GM19455 (cell line): ENCODE results near the gene SHANK1.

Source experiments
- ATAC-seq: cut with Tn5 transposase; IDR thresholded peaks from one replicate; pipeline ENCODE4 v1.9.1; 2021; ENCODE audit not compliant: unreplicated experiment

SHANK1 gene

DNA sequence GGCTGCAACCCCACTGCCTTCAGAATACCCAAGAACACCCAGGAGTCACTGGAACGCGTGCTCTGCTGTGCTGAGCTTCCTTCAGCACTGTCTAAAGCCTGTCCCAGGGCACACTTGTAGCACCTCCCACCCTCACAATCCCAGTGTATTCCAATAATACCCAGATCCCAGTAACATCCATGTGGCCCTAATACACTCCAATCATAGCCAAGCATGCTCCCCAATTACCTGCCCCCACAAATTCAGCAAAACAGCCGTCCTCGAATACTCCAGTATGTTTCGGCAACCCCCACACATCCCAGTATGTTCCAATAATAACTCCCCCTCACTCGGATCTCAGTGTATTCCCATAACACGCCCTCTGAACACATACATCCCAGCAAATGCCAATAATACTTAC, 29.2 kb downstream of the SHANK1 start:
- ATAC-seq = no peak

DNA sequence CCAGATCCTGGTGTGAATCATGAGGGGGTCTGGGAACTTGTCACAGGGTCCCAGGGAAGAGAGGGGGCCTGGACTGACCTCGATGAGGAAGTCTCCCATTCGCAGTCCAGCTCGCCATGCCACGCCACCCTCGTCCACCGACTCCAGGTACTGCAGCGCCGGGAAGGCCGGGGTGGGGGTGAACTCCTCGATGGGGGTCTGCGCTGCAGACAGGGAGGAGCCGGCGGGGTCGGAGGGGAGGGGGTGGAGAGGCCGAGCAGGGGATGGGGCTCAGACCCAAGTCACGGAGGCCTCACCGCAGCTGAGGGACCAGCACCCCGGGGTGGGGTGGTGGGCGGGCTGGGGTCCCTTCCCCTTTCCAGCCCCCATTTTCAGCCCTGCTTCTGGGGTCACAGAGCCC, 30.8 kb downstream of the SHANK1 start:
- no peak for ATAC-seq

DNA sequence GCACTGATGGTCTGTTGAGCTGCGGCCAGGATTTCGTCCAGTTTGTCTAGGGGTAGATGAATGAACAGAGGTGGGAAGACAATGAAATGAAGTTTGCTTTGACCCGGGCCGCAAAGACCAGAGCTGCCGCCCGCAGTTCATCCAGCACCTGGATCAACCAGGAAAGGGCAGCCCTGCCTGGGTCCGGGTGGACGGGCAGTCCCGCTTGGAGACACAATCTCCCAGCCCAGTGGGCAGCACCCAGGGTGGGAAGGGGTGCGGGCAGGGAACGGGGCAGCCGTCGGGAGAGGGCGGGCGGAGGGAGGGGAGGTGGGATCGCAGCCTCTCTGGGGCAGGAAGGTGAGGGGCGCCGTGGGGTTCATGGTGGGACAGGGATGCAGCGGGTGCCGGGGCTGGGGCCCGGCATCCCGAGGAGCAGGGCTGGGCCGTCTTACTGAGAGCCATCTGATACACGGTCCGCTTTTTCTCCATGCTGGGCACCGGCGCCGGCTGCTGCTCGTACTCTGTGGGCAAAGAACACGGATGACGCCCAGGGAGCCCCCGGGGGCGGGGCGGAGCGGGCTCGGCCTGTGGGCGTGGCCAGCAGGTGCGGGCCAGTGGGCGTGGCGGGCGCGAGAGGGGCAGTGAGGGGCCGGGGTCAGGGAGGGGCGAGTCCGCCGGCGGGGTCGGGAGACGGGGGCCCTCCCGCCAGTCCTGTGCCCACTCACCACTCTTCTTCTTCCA, 33.1 kb downstream of the SHANK1 start:
- no peak for ATAC-seq

DNA sequence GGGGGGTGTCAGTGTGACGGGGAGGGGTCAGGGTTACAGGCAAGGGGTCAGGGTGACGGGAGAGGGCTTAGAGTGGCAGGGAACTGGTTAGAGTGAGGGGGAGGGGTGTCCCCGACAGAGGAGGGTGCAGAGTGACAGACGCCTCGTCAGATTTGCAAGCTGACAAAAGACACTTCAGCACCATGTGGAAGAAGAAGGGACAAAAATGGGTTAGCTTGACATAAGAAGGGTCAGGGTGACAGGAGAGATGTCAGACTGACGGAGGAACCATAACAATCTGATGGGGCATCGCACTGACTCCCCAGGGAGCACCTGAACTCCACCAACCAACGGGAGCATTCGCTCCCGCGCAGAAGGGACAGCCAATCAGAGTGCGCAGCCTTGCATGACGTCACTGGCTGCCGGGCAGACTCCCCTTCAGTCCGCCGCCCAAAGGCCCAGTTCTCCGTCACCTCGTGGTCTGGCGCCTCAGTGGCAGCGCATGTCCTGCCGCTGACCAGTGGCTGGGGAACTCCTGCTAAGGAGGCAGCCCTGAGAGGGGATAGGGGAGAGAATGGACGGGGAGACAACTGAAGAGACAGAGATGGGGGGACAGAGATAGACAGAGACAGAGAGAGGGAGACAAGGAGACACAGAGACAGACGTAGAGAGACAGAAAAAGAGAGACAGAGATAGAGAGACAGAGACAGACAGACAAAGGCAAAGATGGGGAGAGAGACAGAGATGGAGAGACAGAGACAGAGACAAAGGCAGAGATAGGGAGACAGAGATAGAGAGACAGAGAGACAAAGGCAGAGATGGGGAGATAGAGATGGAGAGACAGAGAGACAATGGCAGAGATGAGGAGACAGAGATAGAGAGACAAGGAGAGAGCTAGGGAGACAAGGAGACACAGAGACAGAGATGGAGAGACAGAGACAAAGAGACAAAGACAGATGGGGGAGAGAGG, 40.2 kb downstream of the SHANK1 start:
- ATAC-seq = no peak

DNA sequence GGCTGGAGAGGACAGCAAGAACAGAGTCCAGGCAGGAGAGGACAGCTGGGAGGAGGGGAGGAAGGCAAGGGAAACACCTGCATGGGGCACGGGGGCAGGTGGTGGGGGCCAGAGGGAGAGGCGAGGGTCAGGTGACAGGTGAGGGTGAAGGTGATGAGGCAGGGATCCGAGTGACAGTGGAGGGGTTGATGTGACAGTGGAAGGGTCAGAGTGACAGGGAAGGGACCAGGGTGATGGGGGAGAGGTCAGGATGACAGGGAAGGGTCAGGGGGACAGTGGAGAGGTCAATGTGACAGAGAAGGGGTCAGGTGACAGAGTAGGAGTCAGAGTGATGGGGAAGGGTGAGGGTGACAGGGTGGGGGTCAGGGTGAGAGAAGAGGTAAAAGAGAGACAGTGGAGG, 41.3 kb downstream of the SHANK1 start:
- no peak for ATAC-seq

DNA sequence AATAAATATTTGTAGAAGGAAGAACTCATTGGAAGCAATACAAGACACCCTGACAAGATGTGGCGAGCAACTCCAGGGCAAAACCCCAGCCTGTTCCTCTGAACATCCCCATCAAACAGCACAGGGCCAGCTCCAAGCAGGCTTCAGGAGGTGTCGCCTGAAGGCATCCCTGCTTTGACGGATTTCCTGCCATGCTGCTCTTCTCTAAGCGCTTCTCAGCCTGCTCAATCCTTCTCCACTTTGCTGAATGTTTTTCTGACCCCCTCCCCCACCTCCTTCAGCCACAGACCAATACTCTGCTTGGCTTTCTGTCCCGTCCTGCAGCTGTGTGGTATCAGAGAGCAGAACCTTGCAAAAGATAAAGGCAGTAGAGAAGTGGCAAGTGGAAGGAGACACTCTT, 42.0 kb downstream of the SHANK1 start:
- no peak for ATAC-seq

DNA sequence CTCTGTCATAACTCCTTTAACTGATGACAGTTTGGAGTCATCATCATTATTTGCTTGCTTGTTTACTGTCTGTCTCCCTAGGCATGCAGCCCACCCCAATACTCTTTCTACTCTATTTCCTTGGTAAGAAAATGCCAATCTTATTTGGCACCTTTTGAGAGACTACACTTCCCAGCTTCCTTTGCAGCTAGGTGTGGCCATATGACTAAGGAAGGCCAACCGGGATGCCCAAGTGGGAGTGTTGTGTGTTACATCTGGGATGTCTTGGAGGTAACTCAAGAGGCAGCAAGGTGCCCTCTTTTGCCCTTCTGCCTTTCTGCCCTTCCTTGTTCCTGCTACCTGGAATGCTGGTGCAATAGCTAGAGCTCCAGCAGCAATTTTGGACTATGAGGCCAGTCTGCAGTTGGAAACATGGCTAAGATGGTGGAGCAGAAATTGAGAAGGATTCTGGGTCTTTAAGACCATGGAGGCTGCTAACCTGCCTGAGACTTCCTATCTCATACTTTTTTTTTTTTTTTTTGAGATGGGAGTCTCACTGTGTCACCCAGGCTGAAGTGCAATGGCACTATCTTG, 42.9 kb downstream of the SHANK1 start:
- ATAC-seq = no peak

DNA sequence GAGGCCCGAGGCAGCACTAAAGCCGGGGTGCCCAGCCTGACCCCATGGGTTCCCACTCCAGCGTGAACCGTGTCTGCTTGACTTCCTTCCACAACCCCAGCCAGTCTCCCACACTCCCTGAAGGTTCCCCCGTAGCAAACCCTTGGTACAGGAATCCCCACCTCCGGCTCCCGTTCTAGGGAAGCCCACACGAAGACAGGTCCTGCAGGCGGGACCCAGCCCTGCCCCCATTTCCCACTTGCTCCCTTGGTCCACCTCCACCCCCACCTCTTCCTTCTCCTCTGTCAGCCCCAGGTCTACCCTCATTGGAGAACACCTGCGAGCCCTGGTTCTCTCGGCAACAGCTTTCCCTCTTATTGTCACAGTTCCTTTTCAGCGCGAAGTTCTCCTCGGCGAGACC, 46.5 kb downstream of the SHANK1 start:
- ATAC-seq = no peak

DNA sequence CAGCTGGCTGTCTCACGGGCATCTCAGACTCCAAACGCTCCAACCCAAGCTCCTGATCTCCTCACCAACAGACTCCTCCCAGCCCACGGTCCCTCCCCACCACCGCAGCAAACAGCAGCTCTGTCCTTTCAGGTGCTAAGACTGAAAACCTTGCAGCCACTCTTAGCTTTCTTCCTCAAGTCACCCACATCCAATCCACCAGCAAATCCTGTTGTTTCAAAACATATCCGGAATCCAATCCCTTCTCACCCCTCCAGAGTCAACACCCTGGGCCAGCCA, 49.6 kb downstream of the SHANK1 start:
- ATAC-seq = no peak

DNA sequence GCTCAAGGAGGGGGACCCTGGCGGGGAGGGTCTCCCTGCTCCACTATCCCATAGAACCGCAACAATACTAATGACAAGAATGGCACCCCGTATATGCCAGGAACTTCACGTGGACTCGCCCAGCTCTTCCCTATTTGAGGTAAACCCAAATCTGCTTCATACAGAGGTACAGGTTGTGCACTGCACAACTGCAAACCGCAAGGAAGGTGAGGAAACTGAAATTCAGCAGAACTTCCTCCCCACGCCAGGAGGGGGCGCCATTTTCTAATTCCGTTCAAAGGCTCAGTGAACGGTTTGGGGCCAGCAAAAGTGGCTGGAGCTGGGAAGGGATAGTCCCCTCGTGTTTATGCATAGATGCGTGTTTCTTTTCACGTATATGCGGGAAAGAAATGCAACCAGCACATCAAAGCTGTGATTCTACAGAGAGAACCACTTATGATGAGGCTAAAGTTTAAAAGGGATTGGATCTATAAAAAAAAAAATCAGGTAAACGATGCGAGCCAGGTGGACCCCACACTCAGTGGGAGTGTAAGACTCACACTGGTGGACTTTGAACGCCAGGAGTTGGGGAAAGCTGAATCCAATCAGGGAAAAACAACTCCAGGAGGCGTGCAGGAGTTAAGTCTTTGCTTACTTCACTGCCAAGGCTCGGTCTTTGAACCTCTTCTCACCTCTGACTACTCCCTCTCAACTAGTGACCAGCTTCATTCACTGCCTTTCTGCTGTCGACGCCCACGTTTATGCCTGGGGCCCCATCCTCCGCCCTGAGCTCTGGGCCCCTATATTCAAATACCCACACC, 50.1 kb downstream of the SHANK1 start:
- no peak for ATAC-seq

DNA sequence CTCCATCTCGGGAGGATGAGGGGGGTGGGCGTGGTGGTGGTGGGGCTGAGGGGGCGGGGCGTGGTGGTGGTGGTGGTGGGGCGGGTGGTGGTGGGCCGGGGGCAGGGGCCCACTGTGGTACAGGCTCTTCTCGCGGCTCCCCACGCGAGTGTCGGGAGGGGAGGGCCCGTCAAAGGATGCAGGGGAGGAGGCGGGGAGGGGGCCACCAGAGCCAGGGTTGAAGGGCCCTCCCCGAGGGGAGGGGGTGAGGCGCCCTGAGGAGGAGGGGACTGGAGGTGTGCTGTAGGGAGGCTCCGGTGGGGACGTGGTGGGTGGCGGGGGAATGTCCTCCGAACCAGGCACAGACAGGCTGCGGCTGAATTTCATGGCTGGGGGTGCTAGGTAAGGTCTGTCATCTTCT, 50.7 kb downstream of the SHANK1 start:
- ATAC-seq = no peak

DNA sequence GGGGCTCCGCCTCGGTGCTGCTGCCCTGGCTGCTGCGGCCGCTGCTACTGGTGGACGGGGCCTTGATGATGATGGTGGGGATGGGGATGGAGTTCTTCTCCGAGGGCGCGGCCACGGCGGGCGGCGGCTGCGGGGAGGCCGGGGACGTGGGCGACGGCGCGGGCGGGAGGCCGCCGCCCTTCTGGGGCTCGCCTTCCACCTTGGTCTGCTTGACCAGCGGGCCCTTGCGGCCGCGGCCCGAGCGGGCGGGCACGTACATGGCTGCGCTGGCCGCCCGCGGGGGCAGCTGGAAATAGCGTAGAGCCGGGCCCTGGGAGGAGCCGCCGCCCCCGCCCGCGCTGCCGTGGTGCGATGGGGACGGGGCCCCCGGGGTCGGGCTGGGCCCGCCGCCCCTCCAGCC, 51.2 kb downstream of the SHANK1 start:
- ATAC-seq = no peak

DNA sequence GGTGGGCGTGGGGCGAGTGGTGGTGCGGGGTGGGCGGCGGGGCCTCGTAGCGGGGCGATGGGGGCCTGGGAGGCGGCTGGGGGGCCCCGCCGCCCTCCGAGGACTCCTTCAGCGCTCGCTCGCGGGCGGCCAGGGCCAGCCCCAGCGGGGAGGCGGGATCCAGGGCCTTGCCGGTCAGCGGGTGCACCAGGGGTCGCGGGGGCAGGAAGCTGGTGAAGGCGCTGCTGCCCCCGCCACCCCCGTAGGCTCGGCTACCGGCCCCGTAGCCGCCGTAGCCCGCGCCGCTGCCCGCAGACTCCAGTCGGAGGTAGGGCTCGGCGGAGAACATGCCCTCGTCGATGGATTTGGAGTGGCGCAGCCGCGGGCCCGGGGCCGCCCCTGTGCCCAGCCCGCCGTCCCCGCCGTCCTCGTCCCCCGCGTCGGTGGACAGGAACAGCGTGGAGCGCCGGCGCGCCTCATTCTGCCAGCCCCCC, 51.8 kb downstream of the SHANK1 start:
- no peak for ATAC-seq

DNA sequence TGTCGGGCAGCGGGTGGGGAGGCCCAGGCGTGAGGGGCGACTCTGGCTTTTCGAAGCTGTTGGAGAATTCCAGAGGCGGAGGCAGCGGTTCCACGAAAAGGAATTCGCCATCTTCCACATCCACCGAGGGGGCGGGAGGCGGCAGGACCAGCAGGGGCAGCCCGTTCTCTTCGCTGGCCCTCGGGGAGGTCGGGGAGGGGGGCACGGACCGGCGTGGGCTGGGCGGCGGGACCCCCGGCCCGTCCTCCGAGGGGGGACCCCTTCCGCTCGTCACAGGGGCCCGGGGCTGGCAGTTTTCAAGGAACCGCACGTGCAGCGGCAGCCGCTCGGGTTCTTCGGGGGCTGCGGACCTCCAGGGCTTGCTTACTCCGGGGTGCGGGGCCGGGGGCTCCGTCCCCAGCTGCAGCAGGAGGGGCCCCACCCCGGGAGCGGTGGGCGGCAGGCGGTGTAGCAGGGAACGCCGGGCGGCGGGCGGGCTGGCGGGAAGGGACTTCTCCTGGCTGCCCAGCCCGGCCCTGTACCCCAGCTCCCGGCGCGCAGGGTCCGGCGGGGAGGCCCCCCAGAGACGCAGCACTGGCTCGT, 52.3 kb downstream of the SHANK1 start:
- no peak for ATAC-seq

DNA sequence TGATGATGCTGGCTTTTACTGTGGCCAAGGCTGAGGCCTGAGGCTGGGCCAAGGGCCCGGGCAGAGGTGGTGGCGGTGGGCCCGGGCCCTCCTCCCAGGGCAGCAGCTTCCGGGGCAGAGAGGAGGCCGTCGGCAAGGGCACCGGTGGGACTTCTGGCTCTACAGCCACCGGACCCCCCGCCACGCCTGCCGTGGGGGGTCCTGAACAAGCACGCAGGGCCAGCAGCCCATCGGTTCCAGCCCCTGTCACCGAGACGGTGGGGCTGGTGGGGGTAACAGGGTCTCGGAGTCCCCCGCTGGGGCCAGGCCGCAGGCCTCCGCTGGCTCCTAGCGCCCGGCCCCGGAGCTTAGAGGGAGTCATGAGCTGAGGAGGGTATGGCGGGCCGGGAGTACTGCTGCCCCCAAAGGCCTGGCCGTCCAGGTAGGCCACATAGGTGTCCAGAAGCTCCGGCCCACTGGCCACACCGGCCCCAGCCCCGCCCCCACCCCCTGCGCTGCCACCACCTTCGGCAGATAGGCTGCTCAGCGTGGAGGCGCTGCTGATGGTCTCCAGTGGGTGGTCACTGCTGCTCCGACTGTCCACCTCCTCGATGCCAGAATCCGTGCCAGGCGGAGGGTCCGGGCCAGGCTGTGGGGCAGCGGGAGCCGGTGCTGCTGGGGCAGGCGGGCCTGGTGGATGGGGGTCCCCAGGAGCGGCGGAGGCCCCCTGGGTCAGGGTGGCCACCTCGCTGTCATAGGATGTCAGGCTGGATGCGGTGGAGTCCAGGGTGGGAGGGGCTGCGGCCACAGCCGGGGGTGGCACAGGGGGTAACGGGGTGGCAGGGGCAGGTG, 53.0 kb downstream of the SHANK1 start:
- ATAC-seq = no peak

DNA sequence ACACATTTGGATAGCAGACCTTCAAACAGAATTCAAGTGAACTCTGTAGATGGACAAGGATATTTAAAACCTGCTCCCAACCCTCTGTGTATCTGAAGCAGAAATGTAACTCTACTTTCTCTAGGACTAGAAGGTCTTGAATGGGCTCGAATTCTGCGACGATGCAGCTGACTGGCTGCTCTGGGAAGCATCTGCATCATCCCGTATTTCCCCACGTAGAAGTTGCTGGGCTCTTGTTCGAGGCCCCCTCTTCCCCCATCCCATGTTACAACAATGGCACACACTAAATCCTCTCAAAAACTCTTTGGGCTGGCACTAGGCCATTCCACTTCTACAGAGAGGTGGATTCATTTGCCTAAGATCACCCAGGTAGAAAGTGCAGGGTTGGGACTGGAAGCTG, 55.4 kb downstream of the SHANK1 start:
- no peak for ATAC-seq

DNA sequence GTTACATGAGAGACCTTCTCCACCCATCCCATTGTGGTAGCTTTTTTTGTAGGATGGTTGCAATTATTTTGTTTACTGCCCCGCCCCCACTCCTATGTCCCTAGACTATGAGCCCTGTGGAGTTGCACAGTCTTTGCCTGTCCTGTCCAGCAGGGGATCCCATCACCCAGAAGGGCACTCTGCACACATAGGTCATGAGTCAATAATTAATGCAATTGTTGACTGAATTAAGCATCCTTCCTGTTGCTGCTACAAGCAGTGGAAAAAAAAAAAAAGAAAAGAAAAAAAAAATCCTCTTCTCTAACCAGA, 56.2 kb downstream of the SHANK1 start:
- ATAC-seq = no peak

DNA sequence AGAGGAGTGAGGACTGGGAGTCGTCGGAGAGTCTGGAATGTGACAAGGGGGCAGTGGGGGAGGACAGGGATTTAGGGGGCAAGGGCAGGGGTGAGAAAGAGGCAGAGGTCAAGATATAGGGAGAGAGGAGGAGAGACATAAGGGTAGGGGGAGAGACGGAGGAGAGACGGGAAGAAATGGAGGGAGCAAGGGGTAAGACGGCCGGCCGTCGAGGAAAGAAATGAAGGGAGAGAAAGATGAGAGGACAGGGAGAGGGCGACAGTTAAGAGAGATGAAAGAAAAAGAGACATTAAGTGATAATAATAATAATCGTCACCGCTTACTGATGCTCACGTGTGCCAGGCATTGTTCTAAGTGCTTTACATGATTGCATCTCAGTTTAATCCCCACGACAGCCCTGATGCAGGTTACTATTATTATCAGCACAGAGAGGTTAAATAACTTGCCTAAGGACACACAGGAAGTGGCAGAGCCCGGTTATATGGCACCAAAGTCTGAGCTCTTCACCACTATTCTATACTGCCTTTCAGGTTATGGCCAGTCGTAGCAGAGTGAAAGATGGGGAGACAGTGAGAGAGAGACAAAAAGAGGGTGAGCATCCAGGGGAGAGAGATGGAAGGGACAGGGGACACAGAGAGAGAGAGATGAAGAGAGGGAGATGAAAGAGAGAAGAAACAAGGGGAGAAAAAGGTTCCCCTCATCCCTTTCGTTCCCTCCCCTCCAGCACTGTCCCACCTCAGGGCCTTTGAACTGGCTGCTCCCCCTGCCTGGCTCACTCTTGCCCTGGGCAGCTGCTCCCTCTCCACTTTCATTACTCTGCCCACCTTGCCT, 56.7 kb downstream of the SHANK1 start:
- ATAC-seq = no peak
